AG08395 (cell line): ENCODE data around the gene TGM1.
"Not testable (repeated sequence)": the region's sequence is repeated elsewhere in the genome, so short reads cannot be mapped to it uniquely, and the experiment has no call there.

Experiments
- DNase-seq: peaks from one replicate; pipeline ENCODE4 v3.0.0; 2012; ENCODE audit warnings: mixed read lengths, low spot score

The TGM1 gene

GRCh38 chr14:24207104-24207551 lies 55.8 kb downstream of the TGM1 start:
- DNase-seq, result no peak

GRCh38 chr14:24206260-24207103 lies 56.5 kb downstream of the TGM1 start:
- DNase-seq, result no peak

- no peak for DNase-seq
Measured at GRCh38 chr14:24204163-24205146, 58.5 kb downstream of the TGM1 start.

GRCh38 chr14:24203249-24203886 lies 59.6 kb downstream of the TGM1 start:
- not testable (repeated sequence) for DNase-seq

GRCh38 chr14:24202538-24202937 lies 60.4 kb downstream of the TGM1 start:
- DNase-seq, result not testable (repeated sequence)
